Kasumi-1 (cell line): ENCODE results near the gene FRMPD4.

Source experiments
- DNase-seq, 2 experiments: peaks; one replicate each; lab custom pipeline; 2025; lab: John Stamatoyannopoulos, UW

Gene FRMPD4

DNA sequence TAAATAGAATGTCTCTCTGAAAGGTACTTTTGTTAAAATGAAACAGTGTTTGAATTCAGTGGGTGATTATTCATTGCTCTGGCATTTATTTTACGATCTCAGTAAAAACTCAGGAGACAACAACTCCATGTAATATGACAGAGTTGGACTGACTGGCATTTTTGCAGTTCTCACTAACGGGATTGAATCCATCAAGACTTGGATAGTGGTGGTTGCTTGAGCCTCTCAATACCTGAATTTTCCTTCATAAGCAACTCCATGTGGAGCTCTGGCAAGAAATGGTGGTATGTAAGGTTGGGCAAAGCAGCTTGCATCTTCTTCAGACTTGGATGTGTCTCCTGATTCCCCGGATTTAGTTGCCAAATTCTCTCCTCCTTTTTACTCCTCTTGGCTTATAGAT is 72.7 kb downstream of the FRMPD4 start:
- DNase-seq = no peak

GRCh38 chrX:12223650-12224049 is 85.4 kb downstream of the FRMPD4 start:
- DNase-seq = no peak

GRCh38 chrX:12225107-12225506 is 86.8 kb downstream of the FRMPD4 start:
- no peak for DNase-seq

- no peak for DNase-seq
Measured at GRCh38 chrX:12227412-12228041, 89.3 kb downstream of the FRMPD4 start.

DNA sequence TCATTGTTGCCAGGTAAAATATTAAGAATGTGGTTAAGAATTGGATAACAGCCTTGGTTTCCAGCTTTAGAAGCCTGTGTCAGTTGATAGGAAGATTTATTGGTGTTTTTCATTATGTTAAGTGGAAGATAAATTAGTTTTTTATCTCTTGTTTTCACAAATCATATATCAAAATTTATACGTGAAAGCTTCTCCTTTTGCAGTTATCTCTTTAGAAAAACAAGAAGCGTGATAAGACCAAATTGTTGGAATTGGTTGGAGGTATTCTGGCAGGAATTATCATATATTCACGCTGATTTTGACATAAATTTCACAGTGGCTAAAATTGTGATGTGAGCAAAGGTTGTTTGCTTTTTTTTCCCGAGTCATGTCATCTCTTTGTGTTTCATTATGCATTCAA is 90.6 kb downstream of the FRMPD4 start:
- no peak for DNase-seq

DNA sequence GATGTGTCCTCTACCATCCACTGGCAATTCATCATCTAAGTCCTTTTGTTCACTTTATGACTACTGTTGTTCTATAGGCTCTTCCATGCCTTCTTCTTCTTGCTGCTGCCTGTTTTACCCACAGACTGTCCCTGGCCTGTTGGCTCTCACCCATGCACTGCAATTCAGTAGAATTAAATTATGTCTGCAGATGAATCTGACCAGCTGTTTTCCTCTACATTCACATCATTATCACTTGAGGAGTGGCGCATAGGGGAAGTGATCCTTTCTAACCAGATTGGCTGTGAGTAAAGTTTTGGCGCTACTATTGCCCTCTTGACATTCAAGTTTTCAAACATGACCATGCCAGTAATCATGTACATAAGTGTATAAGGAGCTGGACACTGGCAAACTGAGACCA is 91.7 kb downstream of the FRMPD4 start:
- DNase-seq = no peak

GRCh38 chrX:12234534-12235329 is 96.5 kb downstream of the FRMPD4 start:
- DNase-seq = no peak

- DNase-seq = no peak
Measured at GRCh38 chrX:12236156-12236555, 97.9 kb downstream of the FRMPD4 start.

GRCh38 chrX:12237131-12237530 is 98.9 kb downstream of the FRMPD4 start:
- no peak for DNase-seq

DNA sequence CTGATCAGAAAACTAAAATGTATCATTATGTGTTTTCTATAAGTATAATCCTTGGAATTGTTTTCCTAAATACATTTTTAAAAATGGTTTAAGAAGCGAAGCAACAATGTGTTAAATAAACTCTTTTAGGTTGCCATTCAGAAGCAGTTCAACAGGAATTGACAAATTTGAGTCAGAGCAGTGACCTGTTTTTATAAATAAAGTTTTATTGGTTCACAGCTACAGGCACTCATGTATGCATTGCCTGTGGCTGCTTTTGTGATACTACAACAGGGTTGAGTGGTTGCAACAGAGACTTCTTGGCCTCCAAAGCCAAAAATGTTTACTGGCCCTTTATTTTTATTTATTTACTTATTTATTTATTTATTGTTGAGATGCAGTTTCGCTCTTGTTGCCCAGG is 99.5 kb downstream of the FRMPD4 start:
- DNase-seq = no peak

DNA sequence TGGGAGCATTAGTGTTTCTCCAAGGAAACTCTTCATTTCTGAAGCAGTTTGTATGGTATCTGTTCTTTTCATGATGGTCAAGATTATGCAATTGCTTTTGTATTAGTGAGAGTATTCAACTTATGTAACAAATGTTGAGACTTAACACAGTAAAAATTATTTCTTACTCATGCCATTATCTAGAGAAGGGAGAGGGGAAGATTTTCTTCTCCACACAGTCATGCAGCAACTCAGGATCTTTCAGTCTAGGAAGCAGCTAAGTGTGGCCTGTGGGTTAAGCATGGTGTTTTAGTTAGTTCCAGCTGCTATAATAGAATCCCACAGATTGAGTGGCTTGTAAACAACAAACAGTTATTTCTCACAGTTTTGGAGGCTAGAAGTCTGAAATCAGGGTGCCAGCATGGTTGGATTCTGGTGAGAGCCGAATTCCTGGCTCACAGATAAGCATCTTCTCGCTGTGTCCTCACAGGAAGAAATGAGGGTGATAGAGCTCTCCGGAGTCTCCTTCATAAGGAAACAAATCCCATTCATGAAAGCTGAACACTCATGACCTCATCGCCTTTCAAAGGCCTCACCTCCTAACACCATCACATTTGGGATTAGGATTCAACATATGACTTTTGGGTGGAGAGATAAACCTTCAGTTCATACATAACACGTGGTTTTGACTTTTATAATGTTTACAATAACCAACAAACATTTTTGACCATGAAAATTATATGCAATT is 101.2 kb downstream of the FRMPD4 start:
- no peak for DNase-seq

DNA sequence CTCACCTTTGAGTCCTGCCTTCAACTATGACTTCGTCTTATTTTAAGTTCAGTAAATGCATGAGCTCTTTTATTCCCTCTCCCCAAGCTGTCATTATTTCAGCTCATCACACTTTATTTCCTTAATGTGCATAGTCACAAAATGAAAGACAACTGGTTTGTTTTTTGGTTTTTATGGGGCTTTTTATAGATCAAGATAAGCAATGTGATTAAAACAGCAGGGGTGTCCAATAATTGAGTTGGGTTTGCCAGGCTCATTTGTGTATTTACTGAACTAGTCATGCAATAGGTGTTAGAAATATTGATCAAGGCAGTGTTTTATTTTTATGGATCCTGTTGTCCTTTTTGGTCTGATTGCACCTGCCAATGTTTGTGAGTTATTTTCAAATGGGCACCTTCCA is 102.2 kb downstream of the FRMPD4 start:
- no peak for DNase-seq

DNA sequence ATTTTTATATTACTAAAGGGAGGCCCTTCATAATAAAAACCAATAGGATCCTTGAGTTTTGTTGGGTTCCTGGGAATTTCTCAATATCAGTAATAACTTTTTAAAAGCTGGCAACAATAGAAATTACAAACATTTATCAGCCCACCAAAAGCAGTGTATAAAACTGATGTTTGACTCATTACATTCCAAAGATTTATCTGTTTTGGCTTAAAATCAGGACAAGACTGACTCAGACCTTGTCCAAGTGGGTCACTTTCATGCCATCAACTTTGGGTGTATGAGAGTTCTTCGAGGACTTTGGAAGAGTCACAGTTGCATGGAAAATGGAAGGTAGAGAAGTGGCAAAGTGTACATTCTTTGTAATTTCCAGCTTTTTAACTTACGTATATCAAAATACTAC is 102.8 kb downstream of the FRMPD4 start:
- no peak for DNase-seq

DNA sequence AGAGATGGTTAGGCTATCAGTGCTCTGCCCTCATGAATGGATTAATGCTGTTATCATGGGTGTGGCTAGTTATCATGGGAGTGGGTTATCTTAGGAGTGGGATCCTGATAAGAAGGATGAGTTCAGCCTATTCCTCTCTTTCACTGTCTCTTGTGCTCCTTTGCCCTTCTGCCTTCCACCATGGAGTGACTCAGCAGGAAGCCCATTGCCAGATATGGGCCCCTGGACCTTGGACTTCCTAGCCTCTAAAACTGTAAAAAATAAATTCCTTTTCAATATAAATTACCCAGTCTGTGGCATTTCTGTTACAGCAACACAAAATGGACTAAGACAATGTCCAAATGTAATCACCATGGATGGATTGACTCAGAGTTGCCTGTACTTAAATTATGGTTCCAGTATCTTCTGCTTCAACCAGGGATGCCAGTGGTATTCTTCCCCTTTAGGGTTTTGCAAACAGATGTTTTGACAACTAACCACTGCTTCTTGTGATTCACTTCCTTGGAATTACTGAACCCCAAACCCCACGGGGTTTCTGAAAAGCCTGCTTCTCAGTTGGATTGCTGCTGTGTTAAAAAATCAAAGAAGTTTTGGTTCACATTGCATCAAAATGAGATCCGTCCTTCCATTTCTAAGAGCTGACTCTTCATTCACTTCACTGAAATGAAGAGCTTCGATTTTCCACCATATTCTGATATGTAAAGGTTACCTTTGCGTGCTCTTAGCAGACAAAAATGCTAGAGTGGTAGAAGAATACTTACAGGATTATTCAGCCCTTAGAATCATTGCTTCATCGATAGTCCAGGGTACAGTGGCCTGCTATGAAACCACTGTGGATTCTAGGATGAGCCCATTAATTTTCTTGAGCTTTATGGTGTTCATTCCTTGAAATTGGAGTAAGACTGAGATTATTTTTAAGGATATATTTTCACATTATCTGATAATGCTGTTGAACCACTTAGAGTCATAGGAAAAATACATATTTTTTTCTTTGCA is 107.7 kb downstream of the FRMPD4 start:
- no peak for DNase-seq

DNA sequence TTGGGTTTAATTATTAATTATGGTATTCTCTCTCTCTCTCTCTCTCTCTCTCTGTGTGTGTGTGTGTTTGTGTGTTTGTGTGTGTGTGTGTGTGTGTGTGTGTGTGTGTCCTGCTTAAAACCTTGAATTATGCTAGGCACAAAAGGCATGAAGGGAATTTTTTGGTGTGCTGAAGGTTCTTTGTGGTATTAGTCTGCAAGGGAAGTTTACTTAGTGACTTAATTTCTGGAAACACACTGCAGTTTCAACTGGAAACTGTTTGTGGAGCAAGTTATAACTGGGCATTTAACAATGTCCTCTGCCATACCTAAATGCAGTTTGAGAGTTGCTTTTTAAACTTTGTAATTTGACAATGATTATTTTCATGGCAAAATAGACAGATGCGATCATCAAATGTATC is 111.7 kb downstream of the FRMPD4 start:
- no peak for DNase-seq

DNA sequence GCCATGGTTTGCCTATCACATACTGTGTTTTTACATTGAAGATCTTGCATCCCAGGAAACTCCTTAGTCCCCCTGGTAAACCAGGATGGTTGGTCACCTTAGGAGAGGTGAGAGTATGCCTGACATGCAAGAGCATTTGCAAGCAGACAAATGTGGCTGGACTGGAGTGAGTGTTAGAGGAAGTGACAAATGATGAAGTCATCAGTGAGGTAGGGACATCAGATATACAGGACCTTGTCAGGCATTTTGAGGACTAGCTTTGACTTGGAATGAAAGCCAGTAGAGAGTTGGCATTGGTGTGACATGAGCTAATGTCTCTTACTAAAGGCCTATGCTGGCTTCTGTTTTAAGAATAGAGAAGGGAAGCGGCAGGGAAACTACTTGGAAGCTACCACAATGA is 124.9 kb downstream of the FRMPD4 start:
- DNase-seq = no peak

DNA sequence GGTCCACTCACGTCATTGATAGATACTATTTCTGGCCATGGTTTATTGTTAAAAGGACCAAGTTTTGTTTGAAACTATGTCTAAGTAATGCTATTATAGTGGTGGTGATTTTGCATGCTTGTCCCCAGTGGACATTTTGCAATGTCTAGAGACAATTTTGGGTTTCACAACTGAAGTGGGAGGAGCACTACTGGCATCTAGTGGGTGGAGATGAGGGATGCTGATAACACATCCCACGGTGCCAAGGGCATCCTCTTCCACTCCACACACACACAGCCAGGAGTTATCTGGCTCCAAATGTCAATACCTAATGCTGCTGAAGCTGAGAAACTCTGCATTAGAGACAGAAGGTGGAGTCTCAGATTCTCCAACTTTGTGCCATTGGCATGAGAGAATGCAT is 131.2 kb downstream of the FRMPD4 start:
- DNase-seq = no peak

DNA sequence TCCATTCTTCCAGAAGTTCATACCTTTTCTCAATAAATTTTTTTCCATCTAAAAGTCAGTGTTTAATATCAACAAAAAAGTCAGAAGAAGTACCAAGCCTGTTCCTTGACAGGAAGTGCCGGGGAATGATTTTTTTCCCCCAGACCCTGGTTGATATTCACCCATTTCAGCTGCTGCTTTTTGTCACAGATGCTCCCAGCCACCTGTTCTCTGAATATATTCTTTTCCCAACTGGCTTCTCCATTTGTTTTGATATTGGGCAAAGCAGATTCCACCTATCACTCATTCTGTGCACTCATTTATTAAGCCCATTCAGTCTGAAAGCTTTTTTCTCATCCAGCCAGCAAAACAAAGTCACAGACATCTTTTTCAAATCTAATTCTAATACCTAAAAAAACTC is 139.9 kb downstream of the FRMPD4 start:
- no peak for DNase-seq

DNA sequence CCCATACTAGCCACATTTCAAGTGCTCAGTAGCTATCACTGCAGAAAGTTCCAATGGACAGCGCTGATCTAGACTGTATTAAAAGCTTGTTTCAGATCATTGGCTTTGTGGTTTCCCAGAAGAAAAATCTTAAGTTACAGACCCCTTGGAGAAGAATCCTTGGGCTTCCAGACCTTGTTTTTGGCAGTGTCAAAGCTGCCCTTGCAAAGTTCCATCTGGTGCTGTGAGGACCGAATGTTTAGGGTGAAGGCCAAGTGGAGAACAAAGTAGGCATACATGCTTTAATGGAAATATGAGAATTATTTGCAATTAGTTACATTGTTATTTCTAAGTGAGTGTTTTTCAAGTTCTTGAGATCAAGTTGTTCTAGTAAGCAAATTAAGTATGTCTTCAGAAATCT is 144.7 kb downstream of the FRMPD4 start:
- no peak for DNase-seq

DNA sequence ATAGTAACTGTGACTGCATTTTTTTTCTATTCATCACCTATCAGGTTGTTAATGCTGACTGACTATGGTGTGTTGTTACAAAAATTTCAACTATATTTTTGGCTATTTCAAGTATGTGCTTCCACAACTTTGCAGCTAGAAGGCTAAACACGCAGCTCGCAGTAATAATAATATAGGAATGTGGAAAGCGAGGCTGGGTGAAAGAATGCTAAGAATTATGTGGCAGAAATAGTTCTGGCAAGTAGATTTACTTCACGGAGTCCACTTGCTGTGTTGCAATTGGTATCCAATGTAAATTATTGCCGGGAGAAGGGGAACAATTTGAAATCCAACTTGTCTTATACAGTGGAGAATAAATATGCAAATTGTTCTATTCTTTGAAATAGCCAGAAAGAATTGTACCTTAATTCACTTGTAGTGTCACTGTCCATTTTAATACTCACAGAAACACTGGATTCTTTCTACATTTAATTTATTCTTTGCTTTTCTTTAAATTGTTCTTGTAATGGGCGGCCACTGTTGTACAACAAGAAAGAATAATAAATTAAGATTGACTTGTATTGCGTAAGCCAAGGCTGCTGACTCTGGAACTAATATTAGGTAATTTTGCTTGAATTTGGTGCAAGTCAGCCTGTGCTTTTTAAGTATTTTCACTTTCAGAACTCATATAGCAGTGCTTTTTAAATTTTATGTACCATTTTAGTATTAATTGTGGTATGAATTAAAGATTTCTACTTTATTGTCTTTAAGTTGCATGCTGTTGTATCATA is 154.9 kb downstream of the FRMPD4 start:
- DNase-seq = no peak

- no peak for DNase-seq
Measured at GRCh38 chrX:12297353-12297752, 159.1 kb downstream of the FRMPD4 start.
